ENCODE results near the gene ELL.

GRCh38 chr19:18460900-18461299 is 61.0 kb downstream of the ELL start:
- no peak for TF ChIP-seq CTCF (IDR thresholded peaks at IDR 0.05)
- TF ChIP-seq POLR2A (IDR thresholded peaks at IDR 0.05) = no peak
- no peak for TF ChIP-seq POLR2AphosphoS5 (IDR thresholded peaks at IDR 0.05)
- no peak for TF ChIP-seq EP300 (IDR thresholded peaks at IDR 0.05)

Measured in upper lobe of left lung (tissue), 4 donors.